ENCODE measurements around the gene RNF187.

The RNF187 gene
- total RNA-seq, result 69.7 to 98.1 reads per million in 2 experiments

- DNase-seq (ENCODE audit: low read depth), result peak; percentile 66
Measured at GRCh38 chr1:228487336-228488124, at the start of gene RNF187. Gene RNF187 (plus strand): TSS chr1:228487382.

DNA sequence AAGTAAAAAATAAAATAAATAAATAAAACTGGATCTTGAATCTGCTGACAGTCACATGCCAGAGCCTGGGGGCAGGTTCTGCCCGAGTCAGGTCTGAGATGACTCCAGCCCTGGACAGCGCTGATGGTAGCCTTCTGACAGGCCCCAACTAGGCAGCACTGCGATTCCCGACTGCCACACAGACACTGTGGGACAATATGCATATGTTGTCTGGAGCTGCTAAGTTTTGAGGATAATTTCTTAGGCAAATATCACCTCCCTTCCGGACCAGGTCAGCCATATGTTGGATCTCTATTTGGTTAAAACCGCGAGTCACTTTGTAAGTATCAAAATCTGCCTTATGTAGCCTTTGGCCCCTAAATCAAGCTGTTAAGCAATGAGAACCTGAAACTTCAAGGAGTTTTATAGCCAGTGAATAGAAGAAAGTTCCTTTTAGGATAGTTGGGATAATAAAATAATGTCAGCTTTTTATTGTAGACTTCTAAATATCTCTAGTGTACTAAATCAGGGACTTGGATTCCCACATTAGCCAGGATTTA lies 49.7 kb upstream of the RNF187 start:
- DNase-seq (ENCODE audit: low read depth), result no peak

GRCh38 chr1:228438266-228438665 lies 48.9 kb upstream of the RNF187 start:
- DNase-seq (ENCODE audit: low read depth), result no peak

DNA sequence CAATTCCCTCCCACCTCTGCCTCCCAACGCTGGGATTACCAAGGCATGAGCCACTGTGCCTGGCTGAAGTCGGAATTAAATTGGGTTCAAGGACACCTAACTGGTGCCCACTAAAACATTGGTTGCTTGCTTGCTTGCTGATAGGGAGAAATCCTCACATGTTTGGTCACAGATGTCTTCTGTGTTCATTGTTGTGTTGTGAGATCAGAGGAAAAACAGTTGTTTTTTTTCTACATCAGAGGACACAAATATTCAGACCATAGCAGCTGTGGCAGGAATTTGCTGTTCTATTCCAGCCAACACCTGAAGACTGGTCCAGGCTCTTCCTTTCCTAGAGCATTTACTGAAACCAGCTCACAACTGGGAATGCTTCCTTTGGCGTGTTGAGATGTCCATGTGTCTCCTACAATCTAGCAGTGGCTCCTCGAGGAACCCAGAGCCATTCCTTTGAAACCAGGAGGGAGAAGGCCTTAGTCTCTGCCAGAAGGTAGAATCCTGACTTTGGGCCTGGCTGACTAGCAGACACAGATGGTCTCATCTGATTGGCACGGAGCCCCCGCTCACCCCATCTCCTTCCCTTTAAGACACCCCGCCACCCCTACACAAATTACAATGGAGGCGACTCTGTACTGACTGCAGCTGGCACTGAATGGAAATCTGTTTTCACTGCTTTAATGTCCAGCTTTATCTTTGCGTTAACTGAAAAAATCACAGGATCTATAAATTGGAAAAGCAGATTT lies 46.3 kb upstream of the RNF187 start:
- DNase-seq (ENCODE audit: low read depth), result no peak

GRCh38 chr1:228443395-228443794 lies 43.8 kb upstream of the RNF187 start:
- DNase-seq (ENCODE audit: low read depth), result no peak

DNA sequence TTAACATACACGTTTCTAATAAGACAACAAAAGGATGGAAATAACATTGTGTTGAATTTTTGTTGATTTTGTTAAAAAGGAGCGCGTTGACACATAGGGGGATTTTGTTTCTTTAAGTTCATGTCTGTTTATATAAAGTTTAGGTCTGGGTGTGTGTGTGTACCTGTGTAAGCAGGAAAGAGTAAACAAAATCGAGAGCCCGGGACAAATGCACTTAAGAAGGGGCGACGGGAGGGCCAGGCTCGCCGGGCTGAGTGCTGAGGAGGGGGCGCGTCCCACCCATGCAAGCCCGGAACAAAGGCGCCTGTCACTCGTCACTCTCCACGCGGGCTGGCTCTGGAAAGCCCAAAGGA lies 41.7 kb upstream of the RNF187 start:
- DNase-seq (ENCODE audit: low read depth), result no peak

GRCh38 chr1:228445843-228446650 lies 41.1 kb upstream of the RNF187 start:
- no peak for DNase-seq (ENCODE audit: low read depth)

DNA sequence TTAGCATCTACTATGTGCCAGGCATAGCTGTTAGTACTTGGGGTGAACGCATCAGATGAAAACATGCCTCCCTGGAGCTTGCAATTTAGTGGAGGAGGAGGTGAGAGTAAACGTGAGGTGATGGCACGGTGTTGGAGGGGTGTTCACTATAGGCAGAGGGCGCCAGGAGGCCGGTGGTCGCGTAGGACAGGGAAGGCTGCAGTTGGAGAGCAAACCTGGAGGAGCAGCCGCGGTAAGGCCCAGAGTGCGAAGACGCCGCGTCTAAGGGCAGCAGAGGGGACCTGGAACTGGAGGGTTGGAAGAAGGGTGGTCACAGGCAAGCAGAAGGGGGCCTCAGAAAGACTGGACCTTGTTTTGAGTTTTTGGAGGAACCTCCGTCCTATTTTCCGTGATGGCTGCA lies 40.3 kb upstream of the RNF187 start:
- DNase-seq (ENCODE audit: low read depth), result no peak

GRCh38 chr1:228448372-228448771 lies 38.8 kb upstream of the RNF187 start:
- no peak for DNase-seq (ENCODE audit: low read depth)

DNA sequence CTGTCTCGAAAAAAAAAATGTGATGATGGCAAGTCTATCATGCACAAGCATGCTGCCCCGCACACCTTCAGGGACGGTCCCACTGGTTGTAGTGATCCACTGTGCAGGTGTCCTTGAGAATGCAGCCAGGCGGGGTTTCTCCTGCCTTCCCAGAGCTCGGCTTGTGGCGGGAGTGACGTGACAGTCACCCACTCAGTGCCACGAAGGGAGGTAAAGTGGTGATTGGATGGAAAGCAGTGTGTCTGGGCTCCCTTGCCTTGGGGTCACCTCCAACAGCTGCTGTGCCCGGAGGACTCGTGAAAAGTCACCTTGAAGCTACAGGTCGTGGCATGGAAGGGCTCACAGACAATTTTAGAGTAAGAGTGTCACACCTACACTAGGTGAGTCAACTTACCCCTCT lies 37.0 kb upstream of the RNF187 start:
- DNase-seq (ENCODE audit: low read depth), result no peak

GRCh38 chr1:228452194-228453021 lies 34.8 kb upstream of the RNF187 start:
- DNase-seq (ENCODE audit: low read depth), result no peak

DNA sequence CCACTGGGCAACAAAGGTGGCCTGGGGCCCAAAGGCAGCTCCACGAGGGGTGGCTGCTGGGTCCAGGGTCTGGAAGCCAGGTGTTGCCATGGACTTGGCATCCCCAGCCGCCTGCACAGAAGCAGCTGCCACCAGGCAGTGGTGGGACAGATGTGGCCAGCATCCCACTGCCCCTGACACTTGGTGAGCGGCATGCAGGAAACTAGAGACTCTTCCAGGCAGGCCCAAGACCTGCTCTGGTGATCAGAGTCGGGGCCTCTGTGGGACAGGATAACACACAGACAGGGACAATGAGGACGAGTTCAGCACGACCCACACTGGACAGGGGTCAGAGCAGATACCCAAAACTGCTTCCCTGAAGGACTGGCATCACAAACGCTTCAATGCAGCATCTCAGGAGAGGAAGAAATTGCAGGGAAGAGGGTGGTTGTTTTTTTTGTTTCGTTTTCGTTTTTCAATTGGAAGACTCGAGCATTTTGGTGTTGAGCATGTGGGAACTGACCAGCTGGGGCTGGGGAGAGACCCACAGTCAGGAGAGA lies 34.1 kb upstream of the RNF187 start:
- DNase-seq (ENCODE audit: low read depth), result no peak

DNA sequence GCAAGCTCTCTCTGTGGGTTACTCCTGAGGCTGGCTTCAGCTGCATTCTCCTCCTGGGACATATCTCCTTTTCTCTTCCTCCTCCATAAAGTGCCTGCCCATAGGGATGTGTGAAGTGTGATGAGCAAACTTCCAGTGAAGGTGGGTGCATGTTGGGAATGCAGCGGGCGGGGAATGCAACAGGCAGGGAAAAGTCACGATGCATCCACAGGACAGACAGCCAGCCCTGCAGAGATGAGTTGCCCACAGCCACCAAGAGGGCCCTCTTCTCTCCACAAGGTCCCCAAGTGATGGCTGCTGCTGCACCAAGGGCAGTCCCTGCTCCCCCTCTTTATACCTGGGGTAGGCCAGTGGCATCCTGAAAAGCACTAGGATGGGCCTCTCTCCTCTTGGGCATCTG lies 33.6 kb upstream of the RNF187 start:
- no peak for DNase-seq (ENCODE audit: low read depth)

- no peak for DNase-seq (ENCODE audit: low read depth)
Measured at GRCh38 chr1:228454238-228454637, 32.9 kb upstream of the RNF187 start.

DNA sequence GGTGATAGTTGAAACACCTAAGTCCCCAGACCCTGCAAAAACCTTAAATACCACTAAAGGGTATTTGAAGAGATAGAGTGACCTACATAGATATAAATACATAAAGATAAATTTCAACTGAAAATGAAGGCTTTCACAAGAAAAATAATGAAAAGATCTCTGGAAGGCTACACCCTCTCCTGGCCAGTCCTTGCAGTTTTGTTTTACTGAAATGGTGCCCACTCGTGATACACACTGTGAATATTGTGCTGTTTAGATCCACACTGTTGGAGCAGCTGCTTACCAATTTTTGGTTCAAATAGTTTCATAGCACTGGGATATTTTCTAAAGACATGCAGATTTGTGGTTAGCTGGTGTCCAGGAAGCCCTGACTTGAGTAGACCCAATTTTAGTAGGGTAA lies 31.5 kb upstream of the RNF187 start:
- no peak for DNase-seq (ENCODE audit: low read depth)

- no peak for DNase-seq (ENCODE audit: low read depth)
Measured at GRCh38 chr1:228456252-228457016, 30.7 kb upstream of the RNF187 start.

DNA sequence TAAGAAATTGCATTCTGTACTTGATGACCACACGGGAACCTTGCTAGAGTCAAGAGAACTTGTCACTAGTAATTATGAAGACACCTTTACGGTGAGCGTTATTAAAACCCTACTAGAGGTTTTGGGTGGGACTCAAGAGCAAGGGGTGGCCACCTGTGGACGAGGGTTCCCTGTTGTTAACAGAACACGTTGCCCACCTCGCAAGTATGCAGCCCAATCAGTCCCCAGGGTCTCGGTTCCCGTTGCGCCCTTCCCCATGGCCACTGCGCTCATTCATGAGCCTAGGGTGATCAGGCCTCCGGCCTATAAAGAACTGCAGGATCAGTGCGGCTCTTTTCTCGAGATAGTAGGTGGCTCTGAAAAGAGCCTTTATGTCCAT lies 30.2 kb upstream of the RNF187 start:
- DNase-seq (ENCODE audit: low read depth), result no peak

GRCh38 chr1:228457396-228458176 lies 29.6 kb upstream of the RNF187 start:
- DNase-seq (ENCODE audit: low read depth), result peak; percentile 82
